Neural progenitor cell (in vitro differentiated cells): Measurements from ENCODE around the gene PDCD1LG2.

ENCODE experiments used
- CTCF ChIP-seq: fragments of 200-600 bp; sonication (generic); IDR thresholded peaks from 2 replicates; pipeline ENCODE4 v1.5.1; 2017; ENCODE audit warnings: antibody characterized with exemption, mild to moderate bottlenecking
- EZH2 ChIP-seq: fragments of 200-600 bp; sonication (generic); IDR thresholded peaks from 2 replicates; pipeline ENCODE4 v1.6.1; 2017; ENCODE audit warnings: antibody characterized with exemption, mild to moderate bottlenecking, moderate library complexity
- EZH2phosphoT487 ChIP-seq: fragments of 200-600 bp; sonication (generic); IDR thresholded peaks from 2 replicates; pipeline ENCODE4 v1.6.1; 2017; ENCODE audit warnings: antibody characterized with exemption

- TF ChIP-seq CTCF (no peak), EZH2 (no peak), EZH2phosphoT487 (no peak)
Observed at GRCh38 chr9:5499889-5500398, 10.4 kb upstream of the PDCD1LG2 start.
